HPDE6-E6E7 (cell line): ENCODE data around the gene PRSS33.

ENCODE experiments used
- DNase-seq: peaks from one replicate; pipeline ENCODE4 v3.0.0; 2011; ENCODE audit warnings: missing footprints; ENCODE audit errors: extremely low spot score

The PRSS33 gene

GRCh38 chr16:2799205-2799858 is 12.0 kb upstream of the PRSS33 start:
- no peak for DNase-seq

- no peak for DNase-seq
These were observed 11.4 kb upstream of the PRSS33 start for GRCh38 chr16:2798723-2799204.

GRCh38 chr16:2795395-2796143 is 8.2 kb upstream of the PRSS33 start:
- no peak for DNase-seq

GRCh38 chr16:2792940-2793339 is 5.6 kb upstream of the PRSS33 start:
- no peak for DNase-seq

- DNase-seq = no peak
These were observed 3.8 kb upstream of the PRSS33 start for GRCh38 chr16:2791174-2791573.

GRCh38 chr16:2790631-2791030 is 3.3 kb upstream of the PRSS33 start:
- DNase-seq = no peak

GRCh38 chr16:2787961-2788360 is 601 bp upstream of the PRSS33 start:
- no peak for DNase-seq

GRCh38 chr16:2786826-2787151 is 571 bp downstream of the PRSS33 start:
- no peak for DNase-seq

- DNase-seq = no peak
These were observed 1.1 kb downstream of the PRSS33 start for GRCh38 chr16:2786061-2786825.

- DNase-seq = no peak
These were observed 2.0 kb downstream of the PRSS33 start for GRCh38 chr16:2785101-2785991.

- DNase-seq = no peak
These were observed 2.8 kb downstream of the PRSS33 start for GRCh38 chr16:2784358-2785100.

GRCh38 chr16:2783581-2784357 is 3.6 kb downstream of the PRSS33 start:
- DNase-seq = no peak

- no peak for DNase-seq
These were observed 4.6 kb downstream of the PRSS33 start for GRCh38 chr16:2782583-2783351.

- DNase-seq = no peak
These were observed 7.1 kb downstream of the PRSS33 start for GRCh38 chr16:2779978-2780898.

GRCh38 chr16:2779151-2779920 is 8.0 kb downstream of the PRSS33 start:
- no peak for DNase-seq

GRCh38 chr16:2778630-2778958 is 8.8 kb downstream of the PRSS33 start:
- no peak for DNase-seq

GRCh38 chr16:2777903-2778629 is 9.3 kb downstream of the PRSS33 start:
- DNase-seq = peak; percentile 57
